Activated gamma-delta T cell treated with Interleukin-2 at 50 U/mL for 16 hours (primary cell): ENCODE measurements around the gene MARK3.

ENCODE experiments used
- DNase-seq: peaks from one replicate; pipeline ENCODE4 v3.0.0-alpha.2; 2020

The MARK3 gene

DNA sequence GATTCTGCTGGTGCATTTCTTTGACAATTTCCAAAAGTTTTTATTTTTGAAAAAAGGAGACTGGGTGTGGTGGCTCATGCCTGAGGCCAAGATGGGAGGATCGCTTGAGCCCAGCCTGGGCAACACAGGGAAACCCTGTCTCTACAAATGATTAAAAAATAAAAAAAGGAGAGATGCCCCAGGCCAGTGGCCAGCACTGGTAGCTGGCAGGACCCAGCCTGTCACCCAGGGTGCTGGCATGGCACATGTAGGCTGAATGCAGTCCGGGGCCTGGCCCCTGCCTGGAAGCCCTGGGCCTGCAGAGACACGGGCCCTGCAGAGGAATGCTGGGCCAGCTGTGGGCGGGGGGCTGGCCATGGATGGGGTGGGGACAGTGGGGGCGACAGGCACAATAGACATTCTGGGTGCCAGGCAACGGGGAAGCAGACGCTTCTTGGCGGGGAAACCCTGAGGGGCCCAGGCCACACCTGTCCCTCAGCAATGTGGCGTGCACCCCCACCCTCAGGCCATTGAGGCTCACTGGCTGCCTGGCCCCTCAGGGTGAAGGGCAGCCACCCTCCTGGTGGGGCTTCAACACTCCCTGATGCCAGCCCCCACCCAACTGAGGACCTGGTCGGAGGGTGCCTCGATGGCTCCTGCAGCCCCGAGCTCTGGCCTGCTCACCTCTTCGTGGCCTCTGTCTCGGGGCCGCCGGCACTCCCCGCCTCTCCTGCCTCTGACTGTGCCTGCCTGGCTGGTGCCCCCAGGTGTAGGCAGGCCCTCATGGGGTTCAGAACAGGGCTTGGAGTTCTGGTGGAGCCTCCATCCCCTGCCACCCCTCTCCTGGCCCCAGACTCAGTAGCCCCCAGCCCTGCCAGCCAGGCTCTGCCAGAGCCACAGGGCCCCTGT, 155.8 kb downstream of the MARK3 start:
- DNase-seq: no peak

DNA sequence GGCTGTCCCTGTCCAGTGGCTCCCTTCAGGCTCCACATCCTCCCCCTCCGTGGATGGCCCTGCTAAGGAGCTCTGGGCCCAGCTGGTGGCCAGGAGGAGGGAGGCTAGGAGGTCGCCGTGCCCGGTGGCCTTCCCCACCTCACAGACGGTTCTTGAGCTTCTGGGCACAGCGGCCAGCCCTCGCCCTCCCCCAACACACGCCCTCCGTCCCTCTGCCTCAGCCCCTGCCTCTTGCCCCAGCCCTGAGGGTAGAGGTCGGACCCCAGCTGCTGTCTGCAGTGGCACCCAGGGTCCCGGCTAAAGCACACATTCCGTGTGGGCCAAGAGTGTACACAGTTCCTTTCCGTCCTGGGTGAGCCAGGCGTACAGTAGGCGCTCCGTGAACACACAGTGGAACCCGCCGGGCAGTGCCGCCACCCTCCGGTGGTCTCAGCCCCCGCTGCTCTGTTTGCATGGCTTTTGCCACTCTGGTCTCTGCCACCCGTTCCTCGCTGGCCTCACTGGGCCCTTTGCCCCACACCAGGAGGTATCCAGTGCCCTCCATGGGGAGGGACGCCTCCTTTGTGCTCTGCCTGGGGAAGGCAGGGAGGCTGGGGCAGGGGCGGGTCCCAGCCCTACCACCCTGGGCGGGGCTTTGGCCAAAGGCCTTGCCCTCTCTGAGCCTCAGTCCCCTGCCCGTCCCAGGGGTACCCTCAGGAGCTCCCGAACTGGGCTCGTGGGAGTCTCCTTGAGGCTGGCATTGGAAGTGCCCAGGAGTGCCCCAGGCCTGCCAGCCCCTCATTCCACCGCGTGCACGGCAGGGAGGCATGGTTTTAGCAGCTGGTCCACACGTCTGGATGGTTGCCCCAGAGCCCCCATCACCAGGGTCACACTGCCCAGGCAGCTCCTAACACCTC, 156.7 kb downstream of the MARK3 start:
- DNase-seq: no peak

DNA sequence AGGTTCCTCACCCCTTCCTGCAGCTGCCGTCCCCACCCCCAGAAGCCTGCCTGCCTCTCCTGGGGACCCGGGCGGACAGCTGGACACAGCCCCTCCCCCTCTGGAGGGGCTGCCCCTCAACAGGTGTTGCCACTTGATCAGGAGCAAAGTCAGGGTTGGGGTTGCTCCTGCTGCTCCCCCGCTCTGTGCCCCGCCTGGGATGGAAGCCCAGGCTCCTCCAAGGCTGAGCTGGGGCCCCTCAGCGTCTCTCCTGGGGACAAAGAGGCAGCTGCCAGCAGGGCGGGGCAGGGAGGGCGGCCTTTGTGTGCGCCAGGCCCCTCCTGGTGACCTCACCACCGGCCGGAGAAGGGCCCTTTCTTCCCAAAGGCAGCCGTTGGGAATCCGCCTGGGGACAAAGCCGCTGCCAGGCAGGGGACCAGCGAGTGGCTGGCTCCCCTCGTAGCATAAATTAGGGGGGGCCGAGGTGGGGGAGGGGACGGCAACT, 157.4 kb downstream of the MARK3 start:
- no peak for DNase-seq

DNA sequence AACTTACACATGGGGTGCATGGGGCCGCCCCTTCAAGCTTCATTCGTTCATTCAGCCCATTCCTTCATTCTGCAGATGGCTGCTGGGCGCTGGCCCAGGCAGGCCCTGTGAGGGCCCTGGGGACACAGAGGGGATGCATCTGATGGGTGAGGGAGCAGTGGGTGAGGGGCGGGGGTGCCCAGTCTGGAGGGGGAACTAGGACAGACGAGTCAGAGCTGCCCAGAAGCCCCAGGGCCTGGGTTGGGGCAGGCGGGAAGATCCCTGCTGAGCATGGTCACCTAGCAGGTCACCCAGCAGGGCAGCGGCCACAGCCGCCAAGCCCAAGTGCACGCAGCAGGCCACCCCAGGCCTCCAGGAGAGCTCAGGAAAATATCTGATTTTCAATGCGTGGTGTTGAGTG, 157.9 kb downstream of the MARK3 start:
- DNase-seq: no peak

DNA sequence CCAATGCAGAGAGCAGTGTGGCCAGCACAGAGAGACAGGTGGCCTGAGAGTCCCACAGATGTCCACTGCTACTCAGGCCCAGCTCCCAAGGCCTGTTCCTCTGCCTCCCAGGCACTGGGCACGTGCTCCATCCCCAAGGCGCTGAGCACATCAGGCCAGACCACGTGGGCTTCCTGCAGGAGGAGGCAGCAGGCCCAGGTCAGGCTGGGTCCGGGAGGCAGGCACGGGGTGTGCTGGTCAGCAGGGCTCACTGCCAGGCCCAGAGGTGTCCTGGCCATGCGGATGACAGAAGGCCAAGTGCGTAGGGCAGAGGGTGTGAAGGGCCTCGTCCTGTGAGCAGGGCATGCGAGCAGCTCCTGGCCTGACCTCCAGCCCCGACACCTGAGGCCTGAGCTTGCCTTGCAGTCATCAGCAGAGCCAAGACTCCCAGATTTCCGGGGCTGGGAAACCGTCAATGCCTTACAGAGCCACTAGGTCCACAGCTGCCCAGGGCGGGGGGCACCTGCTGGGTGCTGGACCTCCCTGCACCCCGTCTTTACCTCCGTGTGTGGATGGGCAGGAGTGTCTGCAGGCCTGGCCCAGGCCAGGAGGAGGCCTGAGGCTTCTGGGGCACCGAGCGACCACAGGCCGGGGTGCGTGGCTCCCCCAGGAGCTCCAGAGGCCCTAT, 158.6 kb downstream of the MARK3 start:
- DNase-seq: no peak

DNA sequence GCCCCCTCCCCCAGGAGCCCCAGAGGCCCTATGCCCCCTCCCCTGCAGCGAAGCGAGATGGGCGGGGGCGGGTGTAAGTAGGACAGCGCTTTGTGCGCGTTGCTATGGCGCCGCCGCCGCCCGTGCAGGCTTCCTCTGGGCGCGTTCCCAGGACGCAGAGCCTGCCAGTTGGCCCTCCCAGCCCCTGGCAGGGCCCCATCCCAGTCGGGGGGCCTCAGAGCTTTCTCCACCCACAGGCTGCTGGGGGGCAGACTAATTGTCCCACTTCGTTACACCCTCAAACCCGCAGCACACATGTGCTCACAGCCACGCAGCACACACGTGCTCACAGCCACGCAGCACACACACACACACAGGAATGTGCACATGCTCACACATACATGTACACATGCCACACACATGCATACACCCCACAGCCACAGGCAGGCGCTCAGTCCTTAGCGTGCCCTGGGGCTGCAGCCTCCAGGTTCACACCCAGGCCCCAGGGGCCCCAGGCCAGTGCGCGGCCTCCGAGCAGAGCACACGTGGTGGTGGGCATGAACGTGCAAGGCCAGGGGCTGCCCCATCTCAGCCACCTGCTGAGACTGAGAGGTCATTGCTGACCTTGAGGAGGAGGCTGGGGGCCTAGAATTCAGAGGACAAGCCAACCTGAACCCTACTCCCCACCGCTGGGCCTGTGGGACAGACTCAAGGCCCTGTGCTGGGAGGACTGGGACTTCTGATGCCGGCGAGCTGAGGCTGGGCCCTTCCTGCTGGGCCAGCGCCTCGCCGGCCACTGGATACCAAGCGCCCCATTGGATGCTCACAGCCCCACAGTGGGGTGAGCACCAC, 159.4 kb downstream of the MARK3 start:
- no peak for DNase-seq

DNA sequence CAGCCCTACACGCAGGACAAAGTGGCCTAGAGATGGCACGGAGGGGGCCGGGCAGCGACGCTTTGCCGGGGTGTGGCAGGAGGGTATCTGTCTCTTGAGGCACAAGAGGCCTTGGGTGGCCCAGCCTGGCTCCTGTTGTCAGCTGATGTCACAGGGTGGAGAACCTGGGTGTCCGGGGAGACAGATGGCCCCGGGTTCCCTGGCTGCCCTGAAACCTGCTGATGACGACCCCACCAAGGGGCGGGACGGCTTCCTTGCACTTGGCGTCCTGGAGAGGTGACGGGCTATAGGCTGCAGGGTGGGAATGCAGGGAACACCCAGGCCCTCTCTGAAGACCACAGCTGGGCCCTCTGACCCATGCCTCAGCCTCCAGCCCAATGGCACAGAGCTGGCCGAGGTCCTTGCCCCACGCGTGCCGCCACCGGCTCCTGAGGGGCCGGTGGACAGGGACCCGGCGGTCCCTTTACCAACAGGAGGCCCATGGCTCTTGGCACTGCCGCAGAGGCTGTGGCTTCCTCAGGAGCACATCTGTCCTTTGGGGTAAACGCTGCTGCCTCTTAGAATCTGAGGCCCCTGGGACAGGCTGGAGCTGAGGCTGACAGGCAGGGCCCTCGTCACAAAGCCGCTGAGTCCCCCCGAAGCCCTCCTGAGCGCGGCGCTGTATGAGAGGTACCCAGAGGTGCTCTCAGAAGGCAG, 160.2 kb downstream of the MARK3 start:
- DNase-seq: no peak

DNA sequence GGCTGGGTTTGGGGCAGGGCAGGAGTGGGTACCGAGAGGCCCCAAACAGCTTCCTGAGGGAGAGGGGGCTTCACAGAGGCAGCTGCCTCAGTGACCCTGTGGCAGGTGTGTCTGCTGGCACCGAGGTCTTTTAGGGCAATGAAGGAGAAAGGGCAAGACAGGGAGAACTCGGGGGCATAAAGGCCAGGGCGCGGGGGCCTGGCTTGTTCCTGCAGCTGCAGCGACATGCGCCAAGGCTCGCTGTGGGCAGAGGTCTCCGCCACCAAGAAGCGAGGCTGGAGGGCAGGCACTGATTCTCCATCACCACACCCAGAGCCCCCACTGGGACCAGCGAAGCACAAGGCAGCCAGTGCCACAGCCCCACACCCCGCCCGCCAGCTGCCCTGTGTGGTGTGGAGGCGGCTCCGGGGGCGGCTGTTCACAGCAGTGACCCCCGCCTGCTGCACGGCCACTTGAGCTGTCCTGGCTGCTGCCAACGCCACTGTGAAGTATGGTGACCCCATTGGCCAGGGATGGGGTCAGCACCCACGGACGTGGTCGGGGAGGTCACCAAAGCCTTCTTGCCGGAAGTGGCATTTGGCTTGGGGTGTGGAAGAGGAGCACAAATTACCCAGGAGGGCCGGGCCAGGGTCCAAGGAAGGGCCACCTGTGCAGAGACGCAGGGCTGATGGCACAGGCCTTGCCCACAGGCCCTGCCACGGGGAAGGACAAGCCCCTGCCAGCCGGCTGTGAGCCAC, 160.9 kb downstream of the MARK3 start:
- no peak for DNase-seq

DNA sequence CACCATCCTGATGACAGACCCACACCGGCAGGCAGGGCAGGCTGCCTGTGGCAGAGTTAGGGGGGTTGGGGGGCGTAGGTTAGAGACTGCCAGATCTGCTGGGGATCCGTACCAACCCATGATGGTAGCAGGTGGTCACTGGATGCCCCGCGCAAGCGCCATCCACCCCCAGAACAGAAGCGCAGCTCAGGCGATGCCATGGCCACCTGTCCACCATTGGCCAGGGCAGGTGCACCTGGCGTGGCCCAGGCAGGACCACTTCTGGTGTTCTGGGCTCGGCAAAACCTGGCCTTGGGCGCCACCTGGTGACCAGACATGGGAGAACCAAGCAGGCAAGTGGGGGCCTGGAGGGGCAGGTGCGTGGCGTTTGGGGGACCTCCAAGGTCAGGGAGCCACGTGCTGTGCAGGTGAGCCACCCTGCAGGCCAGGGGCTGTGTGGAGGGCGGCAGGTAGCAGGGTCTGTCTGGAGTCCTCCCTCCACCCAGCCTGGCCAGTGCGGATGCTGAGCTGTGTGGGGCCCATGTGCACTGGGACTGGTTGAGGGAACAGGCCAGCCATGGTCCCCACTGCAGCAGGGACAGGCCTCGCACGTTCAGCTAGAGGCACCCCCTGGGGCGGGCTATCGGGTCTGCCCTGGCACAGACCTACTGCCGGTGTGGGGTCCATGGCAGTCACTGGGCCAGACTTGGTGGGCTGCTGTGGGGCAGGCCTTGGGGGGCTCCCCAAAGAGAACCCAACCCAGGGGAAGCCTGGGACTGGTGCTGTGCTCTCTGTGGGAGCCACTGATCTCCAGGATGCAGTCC, 161.6 kb downstream of the MARK3 start:
- peak; percentile 76 for DNase-seq

DNA sequence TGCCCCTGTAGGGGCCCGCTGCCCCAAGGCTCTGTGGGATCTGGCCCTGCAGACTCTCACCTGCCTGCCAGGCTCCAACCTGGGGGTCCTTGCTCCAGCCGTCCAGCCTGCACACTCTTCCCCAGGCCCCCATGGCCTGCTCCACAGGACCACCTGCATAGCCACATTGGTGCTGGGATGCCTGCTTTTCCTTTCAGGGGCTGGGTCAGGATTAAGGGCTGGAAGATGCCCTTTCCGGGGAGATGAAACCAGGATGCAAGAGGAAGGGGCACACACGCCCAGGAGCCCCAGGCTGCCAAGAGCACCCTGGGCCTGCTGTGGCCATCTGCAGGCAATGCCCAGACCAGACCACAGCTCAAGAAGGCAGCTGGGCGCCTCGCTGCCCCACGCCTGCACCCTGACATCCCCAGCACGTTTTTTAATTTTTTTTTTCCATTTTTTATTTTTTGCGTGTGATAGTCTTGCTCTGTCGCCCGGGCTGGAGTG, 162.3 kb downstream of the MARK3 start:
- no peak for DNase-seq

DNA sequence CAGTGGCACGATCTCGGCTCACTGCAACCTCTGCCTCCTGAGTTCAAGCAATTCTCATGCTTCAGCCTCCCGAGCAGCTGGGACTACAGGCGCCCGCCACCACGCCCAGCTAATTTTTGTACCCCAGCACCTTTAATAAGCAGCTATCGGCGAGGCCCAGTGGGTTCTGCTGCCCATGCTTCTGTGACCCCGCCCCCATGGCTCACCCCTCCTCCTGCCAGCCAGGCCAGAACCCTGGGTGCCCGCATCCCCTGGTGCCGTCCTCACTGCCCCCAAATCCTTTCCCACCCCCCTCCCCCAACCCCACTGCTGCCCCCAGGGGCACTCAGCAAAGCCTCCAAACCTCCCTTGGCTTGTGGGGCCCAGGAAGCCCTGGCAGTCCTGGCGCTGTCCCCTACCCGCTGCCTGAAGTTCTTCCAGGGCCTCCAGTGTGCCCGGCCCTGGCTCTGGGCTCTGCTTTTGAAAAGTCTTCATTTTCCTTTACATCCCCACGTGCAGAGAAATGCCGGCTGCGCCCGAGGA, 162.8 kb downstream of the MARK3 start:
- DNase-seq: no peak

DNA sequence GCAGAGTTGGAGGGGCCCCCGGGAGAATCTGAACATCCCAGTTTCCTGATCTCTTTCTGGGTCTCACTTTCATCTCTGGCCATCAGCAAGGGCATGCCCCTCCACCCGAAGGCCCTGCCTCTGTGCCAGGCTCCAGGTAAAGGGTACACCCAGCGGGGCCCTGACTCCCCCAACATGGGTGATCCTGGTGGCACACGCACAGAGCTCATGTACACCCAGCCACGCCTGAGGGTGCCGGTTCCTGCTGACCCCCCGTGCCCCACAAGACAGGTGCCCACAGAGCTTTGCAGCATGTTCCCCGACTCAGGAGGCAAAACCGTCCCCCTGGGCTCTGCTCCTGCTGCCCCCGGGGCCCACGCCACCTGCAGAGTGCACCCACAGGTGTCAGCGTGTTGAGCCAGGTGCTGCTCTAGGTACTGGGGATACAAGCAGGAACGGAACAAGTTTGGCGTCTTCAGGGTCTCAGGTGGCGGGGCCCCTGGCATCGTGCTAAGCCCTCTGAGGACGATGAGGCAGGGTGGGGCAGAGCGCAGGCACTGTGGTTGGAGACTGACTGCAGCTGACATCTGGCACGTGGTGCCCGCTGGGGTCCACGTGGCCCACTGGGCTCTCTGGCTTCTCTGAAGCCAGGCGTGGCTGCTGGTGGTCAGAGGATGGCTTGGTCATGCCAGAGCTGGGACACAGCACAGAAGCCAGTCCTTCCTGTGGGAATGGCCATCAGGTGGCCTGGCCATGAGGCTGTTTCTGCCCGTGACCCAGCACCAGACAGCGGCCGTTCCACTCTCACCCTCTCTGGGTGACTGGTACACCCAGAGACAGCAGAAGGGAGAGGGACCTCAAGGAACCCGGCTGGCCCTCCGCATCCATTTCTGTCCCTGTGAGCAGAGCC, 163.5 kb downstream of the MARK3 start:
- DNase-seq: no peak

DNA sequence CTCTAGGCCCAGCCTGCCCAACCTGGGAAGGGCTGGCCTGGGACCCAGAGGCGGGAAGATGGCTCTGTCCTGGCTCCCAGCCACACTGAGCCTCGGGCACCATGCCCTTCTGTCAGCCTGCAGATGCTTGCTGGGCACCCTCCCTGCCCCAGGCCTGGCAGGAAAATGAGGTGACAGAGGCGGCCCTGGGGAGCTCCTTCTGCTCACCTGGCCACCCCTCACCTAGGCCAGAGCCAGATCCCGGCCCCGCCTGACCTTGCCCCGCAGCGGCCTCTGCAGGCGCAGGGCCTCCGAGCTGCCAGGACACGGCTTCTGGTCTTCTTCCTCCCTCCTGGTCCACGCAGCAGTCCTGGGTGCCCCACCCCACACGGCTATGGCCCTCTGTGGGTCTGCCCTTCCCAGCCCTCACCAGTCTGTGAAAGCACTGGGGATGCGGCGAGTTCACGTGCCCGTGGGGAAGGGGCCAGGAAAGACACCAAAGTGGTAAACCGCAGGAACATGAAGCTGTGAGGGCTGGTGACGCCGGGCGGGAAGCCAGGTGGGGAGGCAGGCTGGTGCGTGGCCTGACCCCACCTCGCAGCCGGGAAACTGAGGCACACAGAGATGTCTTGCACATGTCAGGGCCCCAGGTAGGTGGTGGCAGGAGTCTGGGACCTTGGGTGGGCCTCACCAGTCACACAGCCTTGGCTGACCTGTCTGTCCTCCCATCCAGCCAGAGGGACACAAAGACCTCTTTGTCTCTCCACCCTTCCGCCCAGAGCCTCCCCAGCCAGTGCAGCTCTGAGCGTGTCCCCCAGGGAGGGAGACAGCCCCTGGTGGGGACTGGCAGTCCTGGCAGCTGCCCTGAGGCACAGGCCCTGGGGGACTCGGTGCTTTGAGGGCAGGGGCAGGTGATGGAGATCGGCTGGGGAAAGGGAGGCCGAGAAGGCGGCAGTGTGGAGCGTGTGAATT, 164.4 kb downstream of the MARK3 start:
- DNase-seq: no peak

DNA sequence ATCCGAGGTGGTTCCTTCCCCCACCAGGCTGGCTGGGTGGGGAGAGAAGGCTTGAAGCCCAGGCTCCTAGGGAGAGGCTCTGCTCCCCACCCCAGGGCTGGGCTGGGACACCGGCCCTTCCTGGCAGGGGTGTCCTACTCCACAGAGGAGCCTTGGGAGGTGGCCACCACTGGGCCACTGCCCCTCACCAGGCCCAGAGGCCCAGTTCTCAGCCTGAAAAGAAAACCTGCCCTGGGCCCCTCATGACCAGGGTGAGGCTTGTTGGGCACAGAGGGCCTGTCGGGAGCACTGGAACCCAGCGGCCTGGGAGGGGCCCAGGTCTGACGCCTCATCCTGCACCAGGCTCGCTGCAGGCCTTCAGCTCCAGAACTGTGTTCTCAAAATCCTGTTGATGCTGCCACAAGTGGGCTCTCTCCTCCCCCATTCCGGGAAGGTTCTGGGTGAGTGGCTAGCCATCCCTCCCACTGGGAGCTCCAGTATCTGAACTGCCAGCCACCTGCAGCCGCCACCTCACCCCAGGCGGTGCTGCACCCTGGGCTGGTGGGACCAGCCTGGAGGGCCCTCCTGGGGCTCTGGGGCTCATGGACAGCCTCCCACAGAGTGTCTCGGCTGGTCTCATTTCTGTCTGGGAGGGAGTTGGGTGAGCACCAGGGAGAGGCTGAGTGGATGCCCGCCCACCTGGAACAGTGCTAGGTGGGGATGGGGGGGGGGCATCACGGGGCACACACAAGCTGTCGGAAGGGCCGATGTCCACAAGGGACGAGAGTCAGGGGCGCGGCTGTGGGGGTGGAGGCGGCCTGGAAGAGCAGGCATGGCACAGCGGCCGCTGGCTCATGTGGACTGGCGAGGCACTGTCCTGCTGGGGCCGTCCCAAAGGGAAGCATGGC, 165.5 kb downstream of the MARK3 start:
- DNase-seq: no peak

DNA sequence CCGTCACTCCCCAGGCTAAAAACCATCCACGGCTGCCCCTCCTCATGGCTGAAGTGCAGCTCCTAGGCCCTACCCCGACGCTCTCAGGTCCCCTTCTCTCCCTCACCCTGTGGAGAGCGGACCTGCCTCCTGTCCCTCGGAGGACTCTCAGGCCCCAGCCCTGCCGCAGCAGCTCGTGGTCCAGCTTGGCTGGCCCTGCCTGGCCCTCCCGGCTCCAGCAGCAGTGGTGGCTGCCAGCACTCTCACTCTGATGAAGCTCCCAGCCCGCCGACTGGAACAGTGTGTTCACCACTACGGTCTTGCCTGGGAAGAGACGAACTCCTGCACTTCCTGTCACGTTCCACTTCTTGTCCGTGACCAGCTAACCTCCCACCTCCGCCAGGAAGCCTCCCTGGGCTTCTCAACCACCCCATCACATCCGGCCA, 166.1 kb downstream of the MARK3 start:
- no peak for DNase-seq
